ENCODE measurements around the gene LTBP2. TPM values are rescaled to one million over a fixed set of nuclear protein-coding genes. Genes with fewer than 3 reads are reported as not detected.

The LTBP2 gene
- total RNA-seq, 1 experiment from 2014 or later, result 0.61 TPM

- Histone ChIP-seq H3K27me3 (no peaks in the 10 kb centered on the region), H3K4me3 (no peak overlapping the region), H3K36me3 (no peaks in the 10 kb centered on the region), H3K27ac (peak overlapping the region; percentile 83), H3K9me3 (replicated peaks) (no peaks in the 10 kb centered on the region), H3K4me1 (peaks cover 64% of the 10 kb centered on the region)
- DNase-seq, result peak; percentile 85 to 93
Observed at GRCh38 chr14:74582910-74583581, 29.0 kb downstream of the LTBP2 start.

- H3K27ac ChIP-seq, result no peak overlapping the region
- no peak overlapping the region for H3K4me3 ChIP-seq
- H3K4me1 ChIP-seq, result peaks cover 46% of the 10 kb centered on the region
- H3K27me3 ChIP-seq, result no peaks in the 10 kb centered on the region
- no peaks in the 10 kb centered on the region for H3K9me3 ChIP-seq (replicated peaks)
- no peak for DNase-seq
- H3K36me3 ChIP-seq, result no peaks in the 10 kb centered on the region
Observed at GRCh38 chr14:74580275-74580672, 31.8 kb downstream of the LTBP2 start.

GRCh38 chr14:74579447-74580274 lies 32.4 kb downstream of the LTBP2 start:
- Histone ChIP-seq H3K36me3 (no peaks in the 10 kb centered on the region), H3K9me3 (replicated peaks) (no peaks in the 10 kb centered on the region), H3K4me3 (no peak overlapping the region), H3K4me1 (peaks cover 48% of the 10 kb centered on the region), H3K27me3 (no peaks in the 10 kb centered on the region), H3K27ac (peak overlapping the region; percentile 9)
- DNase-seq, result peak in 1 of 2 experiments; percentile 62

GRCh38 chr14:74578479-74578878 lies 33.6 kb downstream of the LTBP2 start:
- peaks cover 48% of the 10 kb centered on the region for H3K4me1 ChIP-seq
- no peaks in the 10 kb centered on the region for H3K9me3 ChIP-seq (replicated peaks)
- no peaks in the 10 kb centered on the region for H3K27me3 ChIP-seq
- no peak overlapping the region for H3K27ac ChIP-seq
- DNase-seq, result no peak
- no peak overlapping the region for H3K4me3 ChIP-seq
- no peaks in the 10 kb centered on the region for H3K36me3 ChIP-seq

GRCh38 chr14:74577948-74578275 lies 34.1 kb downstream of the LTBP2 start:
- H3K27ac ChIP-seq, result no peak overlapping the region
- H3K4me1 ChIP-seq, result peaks cover 48% of the 10 kb centered on the region
- DNase-seq, result no peak

GRCh38 chr14:74577247-74577947 lies 34.6 kb downstream of the LTBP2 start:
- H3K36me3 ChIP-seq, result no peaks in the 10 kb centered on the region
- H3K27ac ChIP-seq, result no peak overlapping the region
- H3K27me3 ChIP-seq, result no peaks in the 10 kb centered on the region
- H3K9me3 ChIP-seq (replicated peaks), result no peaks in the 10 kb centered on the region
- no peak for DNase-seq
- H3K4me1 ChIP-seq, result peaks cover 45% of the 10 kb centered on the region
- H3K4me3 ChIP-seq, result no peak overlapping the region

More at GRCh38 chr14:74577948-74578275, 34.1 kb downstream of the LTBP2 start:
- no peaks in the 10 kb centered on the region for H3K27me3 ChIP-seq
- H3K4me3 ChIP-seq, result no peak overlapping the region
- no peaks in the 10 kb centered on the region for H3K9me3 ChIP-seq (replicated peaks)
- H3K36me3 ChIP-seq, result no peaks in the 10 kb centered on the region

- no peaks in the 10 kb centered on the region for H3K36me3 ChIP-seq
- no peaks in the 10 kb centered on the region for H3K9me3 ChIP-seq (replicated peaks)
- no peak overlapping the region for H3K27ac ChIP-seq
- H3K4me3 ChIP-seq, result no peak overlapping the region
- DNase-seq, result no peak
- H3K27me3 ChIP-seq, result no peaks in the 10 kb centered on the region
- peaks cover 47% of the 10 kb centered on the region for H3K4me1 ChIP-seq
Observed at GRCh38 chr14:74575936-74576335, 36.1 kb downstream of the LTBP2 start.

GRCh38 chr14:74575507-74575906 lies 36.5 kb downstream of the LTBP2 start:
- no peak for DNase-seq
- H3K4me1 ChIP-seq, result peaks cover 48% of the 10 kb centered on the region
- H3K27ac ChIP-seq, result no peak overlapping the region

GRCh38 chr14:74574706-74575105 lies 37.3 kb downstream of the LTBP2 start:
- no peak overlapping the region for H3K27ac ChIP-seq
- peaks cover 48% of the 10 kb centered on the region for H3K4me1 ChIP-seq
- no peak for DNase-seq
- no peaks in the 10 kb centered on the region for H3K9me3 ChIP-seq (replicated peaks)
- H3K36me3 ChIP-seq, result no peaks in the 10 kb centered on the region
- H3K27me3 ChIP-seq, result no peaks in the 10 kb centered on the region
- no peak overlapping the region for H3K4me3 ChIP-seq

More at GRCh38 chr14:74575507-74575906, 36.5 kb downstream of the LTBP2 start:
- H3K36me3 ChIP-seq, result no peaks in the 10 kb centered on the region
- H3K27me3 ChIP-seq, result no peaks in the 10 kb centered on the region
- H3K9me3 ChIP-seq (replicated peaks), result no peaks in the 10 kb centered on the region
- H3K4me3 ChIP-seq, result no peak overlapping the region

GRCh38 chr14:74574090-74574433 lies 38.0 kb downstream of the LTBP2 start:
- Histone ChIP-seq H3K4me3 (no peak overlapping the region), H3K4me1 (peaks cover 42% of the 10 kb centered on the region), H3K27me3 (no peaks in the 10 kb centered on the region), H3K9me3 (replicated peaks) (no peaks in the 10 kb centered on the region), H3K27ac (no peak overlapping the region), H3K36me3 (no peaks in the 10 kb centered on the region)
- DNase-seq, result no peak

- Histone ChIP-seq H3K36me3 (no peaks in the 10 kb centered on the region), H3K27ac (peak overlapping the region; percentile 95), H3K4me1 (peaks cover 41% of the 10 kb centered on the region), H3K4me3 (no peak overlapping the region; the same call in 1 of the 2 replicates), H3K27me3 (no peaks in the 10 kb centered on the region), H3K9me3 (replicated peaks) (no peaks in the 10 kb centered on the region)
- DNase-seq, result no peak
Observed at GRCh38 chr14:74573421-74574089, 38.5 kb downstream of the LTBP2 start.

GRCh38 chr14:74572726-74573301 lies 39.2 kb downstream of the LTBP2 start:
- Histone ChIP-seq H3K4me3 (peak overlapping the region; percentile 44), H3K27ac (peak overlapping the region; percentile 95), H3K4me1 (peaks cover 41% of the 10 kb centered on the region), H3K27me3 (no peaks in the 10 kb centered on the region), H3K9me3 (replicated peaks) (no peaks in the 10 kb centered on the region), H3K36me3 (no peaks in the 10 kb centered on the region)
- peak; percentile 60 to 73 for DNase-seq

GRCh38 chr14:74571901-74572725 lies 39.9 kb downstream of the LTBP2 start:
- Histone ChIP-seq H3K27me3 (no peaks in the 10 kb centered on the region), H3K4me1 (peaks cover 41% of the 10 kb centered on the region), H3K4me3 (peak overlapping the region; percentile 44), H3K27ac (peak overlapping the region; percentile 95), H3K9me3 (replicated peaks) (no peaks in the 10 kb centered on the region), H3K36me3 (no peaks in the 10 kb centered on the region)
- DNase-seq, result peak; percentile 81 to 87

GRCh38 chr14:74571441-74571841 lies 40.6 kb downstream of the LTBP2 start:
- Histone ChIP-seq H3K27ac (peak overlapping the region; percentile 95), H3K4me3 (peak overlapping the region; percentile 44), H3K4me1 (peaks cover 41% of the 10 kb centered on the region), H3K36me3 (no peaks in the 10 kb centered on the region), H3K27me3 (no peaks in the 10 kb centered on the region), H3K9me3 (replicated peaks) (no peaks in the 10 kb centered on the region)
- DNase-seq, result peak; percentile 56 to 60

Data from SJCRH30 (cell line).